RWPE1 (cell line): ENCODE measurements around the gene ATP2A3.

Experiments used
- CTCF ChIA-PET: fragments of 350-600 bp; sonication (Branson Sonifier 250); formaldehyde crosslinking; extraction: SDS; loops from one replicate; lab custom pipeline; 2021; lab: Yijun Ruan, JAX
- POLR2A ChIA-PET: fragments of 400-600 bp; formaldehyde crosslinking; extraction: SDS; loops from one replicate; lab custom pipeline; 2020; ENCODE audit warnings: antibody characterized with exemption; ENCODE audit not compliant: low non-redundant PET; lab: Yijun Ruan, JAX
- DNase-seq: peaks from one replicate; pipeline ENCODE4 v3.0.0; 2012; ENCODE audit warnings: low spot score
- H3K27ac ChIP-seq: fragments of 450-650 bp; 2 replicates; pipeline ENCODE4 v1.5.1; 2017
- CTCF ChIP-seq: fragments of 450-650 bp; conservative IDR thresholded peaks from 2 replicates; pipeline ENCODE4 v1.5.1; 2017; ENCODE audit warnings: low read depth, mild to moderate bottlenecking

Gene ATP2A3

GRCh38 chr17:3986939-3987335 is 22.7 kb upstream of the ATP2A3 start:
- ChIA-PET POLR2A (no interaction called here), CTCF (no interaction called here)
- H3K27ac ChIP-seq = no peak overlapping the region
- TF ChIP-seq CTCF = no peak
- DNase-seq = no peak

- TF ChIP-seq CTCF = no peak
- no peak overlapping the region for H3K27ac ChIP-seq
- ChIA-PET POLR2A (no interaction called here), CTCF (no interaction called here)
- peak; percentile 36 for DNase-seq
These were observed 22.2 kb upstream of the ATP2A3 start for GRCh38 chr17:3986270-3986938.

- no peak for DNase-seq
- TF ChIP-seq CTCF = no peak
- CTCF ChIA-PET = no interaction called here
- POLR2A ChIA-PET = no interaction called here
- H3K27ac ChIP-seq = no peak overlapping the region
These were observed 21.6 kb upstream of the ATP2A3 start for GRCh38 chr17:3985846-3986245.

GRCh38 chr17:3983606-3984484 is 19.6 kb upstream of the ATP2A3 start:
- ChIA-PET CTCF (interaction anchor here (0.7 kb wide), 1 partner anchor 23 kb away, joined by 3 read pairs; no protein-coding TSS in a partner anchor), POLR2A (no interaction called here)
- no peak for TF ChIP-seq CTCF
- DNase-seq = no peak
- no peak overlapping the region for H3K27ac ChIP-seq

GRCh38 chr17:3982541-3983017 is 18.3 kb upstream of the ATP2A3 start:
- no peak for DNase-seq
- CTCF ChIA-PET = interaction anchor here (0.8 kb wide), 1 partner anchor 69 kb away, joined by 3 read pairs; no protein-coding TSS in a partner anchor
- POLR2A ChIA-PET = no interaction called here

More at GRCh38 chr17:3982541-3983017, 18.3 kb upstream of the ATP2A3 start:
- TF ChIP-seq CTCF = no peak
- H3K27ac ChIP-seq = no peak overlapping the region
